ENCODE measurements around the gene TMSB15A.
A peak's percentile ranks its signal among the peaks of the same experiment; 100 is the strongest.
"Not testable (repeated sequence)": the region's sequence is repeated elsewhere in the genome, so short reads cannot be mapped to it uniquely, and the experiment has no call there.

TMSB15A gene

DNA sequence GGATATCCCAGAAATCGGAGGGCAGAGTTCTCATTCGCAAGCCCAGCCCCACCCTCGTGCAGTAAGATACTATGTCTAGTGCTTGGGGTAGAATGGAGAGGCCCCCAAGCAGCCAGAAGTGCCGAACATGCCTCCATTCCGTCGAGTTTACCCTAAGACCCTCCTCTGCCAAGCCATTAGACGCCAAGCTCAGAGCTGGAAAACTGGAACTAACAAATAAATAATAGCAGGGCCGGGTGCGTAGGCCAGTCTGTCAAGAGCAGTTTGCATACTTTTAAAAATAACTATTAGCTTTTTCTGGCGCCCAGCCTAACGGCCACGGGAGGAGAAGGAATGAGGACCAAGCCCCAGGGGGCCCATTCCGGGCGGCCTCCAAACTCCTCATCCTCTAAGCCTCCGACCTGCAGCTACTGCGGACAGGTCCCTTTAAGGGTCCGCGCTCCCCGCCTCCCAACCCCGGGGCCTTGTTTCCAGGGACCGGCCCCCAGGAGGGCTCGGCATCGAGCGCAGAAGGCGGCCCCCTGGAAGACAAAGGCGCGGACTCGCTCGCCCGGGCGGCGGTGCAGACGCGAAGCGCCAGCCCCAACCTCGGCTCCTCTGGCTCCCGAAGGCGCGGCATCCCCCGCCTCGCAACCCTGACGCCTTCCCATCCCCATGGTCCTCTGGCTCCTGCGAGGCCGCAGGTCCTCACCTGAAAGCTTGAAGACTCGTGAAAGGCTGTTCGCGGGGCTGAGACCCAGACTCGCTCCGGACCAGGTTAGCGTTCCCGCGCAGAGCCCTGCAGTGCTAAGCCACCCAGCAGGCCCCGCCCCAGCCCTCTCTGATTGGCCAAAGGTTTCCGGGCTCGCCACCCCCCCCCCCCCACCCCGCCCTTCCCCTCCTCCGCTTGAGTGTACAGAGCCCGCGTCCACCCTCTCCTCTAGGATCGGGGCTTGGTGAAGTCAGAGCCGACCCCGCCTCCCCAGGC lies at the start of gene TMSB15A:
Gene TMSB15A, minus strand, starts transcription at position 765 of the 967 bp plus-strand sequence.
- DNase-seq = peak; percentile 23

GRCh38 chrX:102560423-102561068 lies 44.0 kb upstream of the TMSB15A start:
- no peak for DNase-seq

- DNase-seq = no peak
Measured at GRCh38 chrX:102558607-102559006, 42.1 kb upstream of the TMSB15A start.

DNA sequence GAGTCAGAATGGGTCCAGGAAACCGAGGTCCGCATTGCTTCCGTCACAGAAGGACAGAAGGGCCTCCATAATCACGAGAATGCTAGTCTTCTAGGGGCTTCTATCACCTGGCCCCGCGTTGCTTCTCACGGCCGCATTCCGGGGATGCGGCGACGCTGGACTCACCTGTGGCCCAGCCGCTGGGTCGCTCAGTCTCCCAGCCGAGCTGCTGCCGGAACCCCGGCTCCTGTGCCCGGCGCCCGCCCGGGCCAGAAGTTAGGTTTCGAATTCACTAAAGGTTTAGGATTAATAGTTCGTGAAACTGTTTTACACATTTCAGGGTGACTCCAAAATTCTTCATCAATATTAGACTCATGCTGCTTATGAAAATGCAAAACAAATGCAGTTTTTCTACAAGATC lies 31.7 kb upstream of the TMSB15A start:
- no peak for DNase-seq

DNA sequence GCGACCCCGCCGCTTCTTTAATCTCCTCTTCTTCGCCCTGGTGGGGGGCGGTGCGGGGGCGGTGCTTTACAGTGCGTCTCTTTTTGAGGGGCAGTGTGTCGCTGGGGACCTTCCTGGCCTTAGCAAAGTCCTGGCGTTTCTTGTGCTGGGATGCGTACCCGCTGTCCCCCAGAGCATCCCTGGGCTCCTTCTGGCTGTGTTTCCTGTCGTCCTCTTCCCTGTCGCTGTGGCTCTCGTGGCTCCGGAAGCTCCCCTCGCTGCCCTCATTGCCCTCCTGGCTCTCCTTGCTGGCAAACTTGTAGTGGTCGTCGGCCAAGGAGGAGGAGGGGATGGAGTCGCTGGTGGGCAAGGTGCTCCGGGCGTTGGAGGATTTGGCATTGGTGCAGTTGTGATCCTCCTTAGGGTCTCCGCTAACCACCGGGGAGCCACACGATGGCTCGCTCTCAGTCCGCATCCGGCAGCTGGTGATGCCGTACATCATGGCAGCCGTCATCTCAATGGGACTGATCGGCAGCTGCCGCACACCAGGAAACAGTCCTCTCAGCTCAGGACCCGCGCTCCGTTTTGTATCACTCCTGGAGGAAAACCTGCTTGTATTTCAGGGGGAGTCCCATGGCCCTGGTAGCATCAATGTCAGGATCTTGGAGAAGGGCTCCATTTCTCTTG lies 30.4 kb upstream of the TMSB15A start:
- no peak for DNase-seq

GRCh38 chrX:102546175-102546574 lies 29.6 kb upstream of the TMSB15A start:
- DNase-seq = not testable (repeated sequence)

- no peak for DNase-seq
Measured at GRCh38 chrX:102535958-102536357, 19.4 kb upstream of the TMSB15A start.

DNA sequence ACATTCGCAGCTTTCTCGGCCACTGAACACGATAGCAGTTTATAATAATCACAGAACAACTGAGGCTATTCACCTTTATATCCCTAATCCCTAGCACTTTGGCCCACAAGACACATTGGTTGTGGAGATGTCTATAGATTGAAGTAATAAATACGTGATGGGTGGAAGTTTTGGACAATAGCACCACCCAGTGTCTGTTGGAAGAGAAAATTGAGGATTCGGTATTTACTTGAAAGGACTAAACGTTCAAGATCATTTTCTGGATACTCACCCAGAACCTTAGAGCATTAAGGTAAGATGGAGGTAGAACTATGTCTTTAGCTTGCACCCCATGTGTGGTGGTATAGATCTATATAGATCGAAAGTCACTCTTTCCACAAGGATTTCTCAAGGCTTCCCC lies 787 bp upstream of the TMSB15A start:
- DNase-seq = peak; percentile 36

GRCh38 chrX:102514536-102514935 lies 2.0 kb downstream of the TMSB15A start:
- DNase-seq = no peak

DNA sequence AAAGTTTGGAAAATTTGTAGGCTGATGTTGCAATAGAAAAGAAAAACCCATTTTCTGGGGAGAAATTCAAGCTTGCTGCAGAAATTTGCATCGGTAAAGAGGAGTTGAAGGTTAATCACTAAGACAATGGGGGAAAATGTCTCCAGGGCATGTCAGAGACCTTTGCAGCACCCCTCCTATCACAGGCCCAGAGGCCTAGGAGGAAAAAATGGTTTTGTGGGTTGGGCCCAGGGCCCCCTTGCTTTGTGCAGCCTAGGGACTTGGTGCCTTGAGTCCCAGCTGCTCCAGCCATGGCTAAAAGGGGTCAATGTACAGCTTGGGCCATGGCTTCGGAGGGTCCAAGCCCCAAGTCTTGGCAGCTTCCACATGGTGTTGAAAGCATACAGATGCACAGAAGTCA lies 17.8 kb downstream of the TMSB15A start:
- no peak for DNase-seq

DNA sequence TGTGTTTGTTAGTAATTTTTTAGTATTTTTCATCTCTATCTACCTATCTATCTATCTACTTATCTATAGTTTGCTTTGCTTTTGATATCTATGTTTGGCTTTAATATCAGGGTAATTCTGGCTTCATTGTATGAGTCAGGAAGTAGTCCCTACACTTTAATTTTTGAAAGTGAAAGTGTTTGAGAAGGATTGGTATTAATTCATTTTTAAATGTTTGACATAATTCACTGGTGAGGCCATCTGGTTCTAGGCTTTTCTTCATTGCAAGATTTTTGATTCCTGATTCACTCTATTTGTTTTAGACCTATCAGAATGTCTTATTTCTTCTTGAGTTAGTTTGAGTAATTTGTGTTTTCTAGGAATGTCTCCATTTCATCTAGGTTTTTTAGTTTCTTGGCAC lies 24.8 kb downstream of the TMSB15A start:
- no peak for DNase-seq

- not testable (repeated sequence) for DNase-seq
Measured at GRCh38 chrX:102478765-102479164, 37.8 kb downstream of the TMSB15A start.

GRCh38 chrX:102471762-102472220 lies 44.7 kb downstream of the TMSB15A start, which contains the start of gene TCP11X2:
TSS of gene TCP11X2 (minus strand) at chrX:102471812.
- DNase-seq = not testable (repeated sequence)

DNA sequence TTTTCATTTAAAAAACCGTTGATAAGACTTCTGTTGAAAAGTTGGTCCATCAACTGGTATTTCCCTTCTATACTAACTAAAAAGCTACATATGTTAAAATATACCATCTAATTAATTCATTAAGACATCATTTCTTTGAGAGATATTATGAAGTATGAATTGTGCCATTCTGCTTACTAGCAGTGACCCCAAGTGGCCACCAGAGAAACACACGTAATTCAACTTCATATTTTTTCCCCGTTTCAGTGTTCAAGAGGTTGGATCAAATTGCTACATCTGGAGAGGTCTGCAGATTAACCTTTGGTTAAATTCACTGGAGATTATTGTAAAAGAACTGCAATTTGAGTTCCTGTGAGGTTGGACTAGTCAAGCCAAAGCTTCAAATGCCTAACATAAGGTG lies 46.3 kb downstream of the TMSB15A start:
- not testable (repeated sequence) for DNase-seq

Measured in hematopoietic multipotent progenitor cell treated with erythropoietin and hydrocortisone succinate and interleukin-3 and kit ligand, for 8 days (in vitro differentiated cells).